GM12878 (cell line): ENCODE measurements around the gene BPIFB3. TPM values are rescaled to one million over a fixed set of nuclear protein-coding genes. Genes with fewer than 3 reads are reported as not detected.

Source experiments
- ATAC-seq: fragments of 200-7000 bp; cut with Tn5 transposase; 3 replicates; pipeline ENCODE4 v1.9.1; 2020; ENCODE audit warnings: mild to moderate bottlenecking, moderate library complexity
- BruUV-seq: library from RNA; stranded (reverse); fragments of 400-500 nt; replicated peaks from 2 replicates; lab custom pipeline; 2021; lab: Mats Ljungman, UMichigan
- CTCF ChIA-PET: fragments of 300-600 bp; sonication (Branson Sonifier 250); formaldehyde crosslinking; extraction: SDS; loops from one replicate; lab custom pipeline; 2021; ENCODE audit warnings: inconsistent platforms; lab: Yijun Ruan, JAX
- POLR2A ChIA-PET: fragments of 350-600 bp; formaldehyde crosslinking; extraction: SDS; loops from one replicate; lab custom pipeline; 2021; ENCODE audit warnings: inconsistent platforms; lab: Charles Lee
- RAD21 ChIA-PET: fragments of 300-600 bp; sonication (Branson Sonifier 250); formaldehyde crosslinking; loops from one replicate; lab custom pipeline; 2023; ENCODE audit warnings: antibody characterized with exemption; ENCODE audit not compliant: unreplicated experiment; lab: Charles Lee
- SMC1A ChIA-PET: fragments of 300-600 bp; sonication (Branson Sonifier 250); formaldehyde crosslinking; loops from one replicate; lab custom pipeline; 2023; ENCODE audit not compliant: unreplicated experiment, uncharacterized antibody; lab: Charles Lee
- DNase-seq: peaks from one replicate; pipeline ENCODE4 v3.0.0-alpha.2; 2011; ENCODE audit warnings: low read depth, low spot score
- FAIRE-seq: peaks from 3 replicates; lab custom pipeline; 2011; peaks lifted over from hg19 to GRCh38; lab: Jason Lieb, UNC
- H2AFZ ChIP-seq: 2 replicates; pipeline ENCODE4 v1.6.0; 2011; ENCODE audit warnings: low read depth, low read length, control low read depth; ENCODE audit not compliant: control insufficient read depth
- H3K27ac ChIP-seq: 2 replicates; pipeline ENCODE4 v1.5.1; 2011; ENCODE audit warnings: control low read depth; ENCODE audit not compliant: control insufficient read depth, insufficient read depth
- H3K27me3 ChIP-seq, 2 experiments: replicated peaks in 1 of 2; 2 replicates each; pipeline versions ENCODE4 v1.6.0 to v1.6.1; 2011; ENCODE audit warnings: low read length in 1 of 2; ENCODE audit not compliant: control insufficient read depth in 2 of 2, insufficient read depth in 2 of 2
- H3K36me3 ChIP-seq, 2 experiments: 2 replicates each; pipeline ENCODE4 v1.5.1; 2011; ENCODE audit warnings: low read length in 1 of 2; ENCODE audit not compliant: control insufficient read depth in 2 of 2, insufficient read depth in 2 of 2
- H3K4me1 ChIP-seq: 2 replicates; pipeline ENCODE4 v1.6.1; 2011; ENCODE audit warnings: mild to moderate bottlenecking, low read length, moderate library complexity, mixed read lengths; ENCODE audit not compliant: control insufficient read depth, insufficient read depth
- H3K4me2 ChIP-seq: 2 replicates; pipeline ENCODE4 v1.6.0; 2011; ENCODE audit warnings: control low read depth; ENCODE audit not compliant: control insufficient read depth, insufficient read depth
- H3K4me3 ChIP-seq: fragments of 200-600 bp; sonication (generic); 2 replicates; pipeline ENCODE4 v1.5.1; 2016
- H3K79me2 ChIP-seq: 2 replicates; pipeline ENCODE4 v1.6.0; 2011; ENCODE audit warnings: low read length; ENCODE audit not compliant: control insufficient read depth, insufficient read depth
- H3K9ac ChIP-seq: 2 replicates; pipeline ENCODE4 v1.8.0; 2011; ENCODE audit warnings: low read length, control low read depth, mixed read lengths; ENCODE audit not compliant: control insufficient read depth, insufficient read depth
- H3K9me3 ChIP-seq: replicated peaks from 3 replicates; pipeline ENCODE4 v1.5.1; 2011; ENCODE audit warnings: mild to moderate bottlenecking, low read length; ENCODE audit not compliant: control insufficient read depth, insufficient read depth
- H4K20me1 ChIP-seq: 2 replicates; pipeline ENCODE4 v1.6.0; 2011; ENCODE audit not compliant: control insufficient read depth, insufficient read depth
- CBX5 ChIP-seq: sonication (generic); IDR thresholded peaks from 2 replicates; pipeline ENCODE4 v1.6.1; 2016; ENCODE audit warnings: low read depth, moderate library complexity, mild to moderate bottlenecking, inconsistent platforms
- CHD4 ChIP-seq: fragments of 200-600 bp; sonication (generic); IDR thresholded peaks from 2 replicates; pipeline ENCODE4 v1.6.1; 2016; ENCODE audit warnings: mild to moderate bottlenecking
- FOS ChIP-seq: IDR thresholded peaks from 3 replicates; pipeline ENCODE4 v1.6.1; 2011; ENCODE audit warnings: borderline replicate concordance; ENCODE audit not compliant: insufficient read length; ENCODE audit errors: extremely low read depth
- FOXM1 ChIP-seq: IDR thresholded peaks from 2 replicates; pipeline ENCODE4 v1.6.1; 2012; ENCODE audit warnings: low read depth, mild to moderate bottlenecking, inconsistent platforms, low read length, moderate library complexity
- RB1 ChIP-seq: fragments of 450-650 bp; formaldehyde crosslinking; IDR thresholded peaks from 2 replicates; pipeline ENCODE4 v1.6.1; 2017; ENCODE audit warnings: mild to moderate bottlenecking, borderline replicate concordance
- RCOR1 ChIP-seq: conservative IDR thresholded peaks from 2 replicates; pipeline ENCODE4 v1.6.1; 2012; ENCODE audit warnings: low read depth, low read length, improper control_type of control experiment
- STAT1 ChIP-seq: fragments of 450-650 bp; conservative IDR thresholded peaks from 2 replicates; pipeline ENCODE4 v1.6.1; 2014; ENCODE audit warnings: antibody characterized with exemption, mild to moderate bottlenecking
- STAT3 ChIP-seq: IDR thresholded peaks from 2 replicates; pipeline ENCODE4 v1.6.1; 2011; ENCODE audit warnings: low read depth, low read length, improper control_type of control experiment
- SUPT20H ChIP-seq: IDR thresholded peaks from 2 replicates; pipeline ENCODE4 v1.6.1; 2011; ENCODE audit warnings: low read depth, mild to moderate bottlenecking, low read length, moderate library complexity, borderline replicate concordance; ENCODE audit not compliant: control insufficient read depth
- TCF3 ChIP-seq: IDR thresholded peaks from 2 replicates; pipeline ENCODE4 v1.6.1; 2012; ENCODE audit warnings: low read depth, mild to moderate bottlenecking, low read length, borderline replicate concordance; ENCODE audit not compliant: insufficient read depth
- ZNF274 ChIP-seq: IDR thresholded peaks from one replicate; pipeline ENCODE4 v1.8.0; 2011; ENCODE audit not compliant: insufficient read length, insufficient read depth
- ZNF384 ChIP-seq: IDR thresholded peaks from 2 replicates; pipeline ENCODE4 v1.6.1; 2012; ENCODE audit warnings: low read depth, mild to moderate bottlenecking, low read length, improper control_type of control experiment, borderline replicate concordance
- WGBS: methylation state at CpG from one replicate; pipeline ENCODE4 v1.1.6; 2016; ENCODE audit warnings: low lambda C conversion rate; ENCODE audit not compliant: insufficient replicate concordance, insufficient coverage; ENCODE audit errors: missing lambda C conversion rate; 5-methylcytosine and 5-hydroxymethylcytosine counted together
- in situ Hi-C: fragments of 300-500 bp; cut with MboI; formaldehyde crosslinking; loops from 9 replicates; pipeline ENCODE4 v1.14.3; 2018; ENCODE audit warnings: mixed read lengths
- intact Hi-C: fragments of 100-400 bp; cut with micrococcal nuclease; formaldehyde crosslinking; loops from one replicate; pipeline ENCODE4 v1.14.2; 2022; ENCODE audit not compliant: unreplicated experiment
- polyA plus RNA-seq, 11 experiments: library from polyadenylated mRNA; depleted of rRNA in 4 of 11; unstranded in 6 of 11; stranded (reverse) in 5 of 11; fragments of >200 nt; fragmentation: Nextera tagmentation in 4 of 11; fragmentation: Illumina TruSeq in 1 of 11; extraction: Ambion mirVana in 4 of 11; extraction: Trizol in 1 of 11; gene quantifications; 1 replicate in 1 of 11; 2 replicates in 10 of 11; pipeline versions ENCODE4 v1.2.1 to v1.2.3, GENCODE V29; 2011 to 2016; ENCODE audit warnings: inconsistent platforms in 2 of 11, missing spikeins in 2 of 11, low read depth in 1 of 11
- total RNA-seq, 4 experiments: library from RNA; depleted of rRNA in 3 of 4; stranded (reverse); fragments of >200 nt in 3 of 4; fragmentation: Illumina TruSeq in 1 of 4; extraction: Trizol in 1 of 4; gene quantifications; 2 replicates each; pipeline versions ENCODE4 v1.2.1 to v1.2.3, GENCODE V29; 2013 to 2021
- TF ChIP-seq, protein P1 (sequence below): IDR thresholded peaks from 2 replicates; pipeline ENCODE4 v1.6.1; 2012; ENCODE audit warnings: low read depth, low read length, improper control_type of control experiment
- TF ChIP-seq, protein P2 (sequence below): fragments of 450-650 bp; IDR thresholded peaks from 2 replicates; pipeline ENCODE4 v1.6.1; 2017; ENCODE audit warnings: mild to moderate bottlenecking, moderate library complexity
- TF ChIP-seq, protein P3 (sequence below): fragments of 150-350 bp; IDR thresholded peaks from 2 replicates; pipeline ENCODE4 v1.6.1; 2014; ENCODE audit warnings: mild to moderate bottlenecking, low read depth, low read length
- TF ChIP-seq, protein P4 (sequence below): fragments of 150-350 bp; IDR thresholded peaks from 2 replicates; pipeline ENCODE4 v1.6.1; 2016; ENCODE audit warnings: low read depth, low read length

The BPIFB3 gene
- total and polyA plus RNA-seq, 10 of the 15 experiments (the other 5 are each of a cell fraction or from before 2014, with no cell fraction given), result not detected

DNA sequence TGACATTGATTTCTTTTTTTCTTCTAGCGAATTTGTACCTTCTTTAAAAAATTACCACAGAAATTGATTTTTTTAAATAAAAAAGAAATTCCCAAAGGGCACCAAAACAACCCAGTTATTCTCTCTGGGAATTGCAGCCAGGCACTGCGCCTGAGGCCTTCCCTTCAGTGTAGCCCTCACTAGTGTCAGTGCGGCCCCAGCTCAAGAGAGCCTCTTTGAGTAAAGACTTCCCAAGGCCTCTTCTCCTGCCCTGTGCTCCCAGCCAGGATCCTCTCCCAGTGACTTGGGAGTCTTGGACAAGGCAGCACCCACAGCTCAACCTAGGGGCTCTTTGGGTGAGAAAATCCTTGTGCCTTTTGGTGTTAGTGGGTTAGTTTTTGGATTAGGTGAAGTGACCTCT is 67.2 kb downstream of the BPIFB3 start:
- ATAC-seq (no peak), DNase-seq (no peak), FAIRE-seq (no peak)
- H3K36me3 ChIP-seq, result no peaks in the 10 kb centered on the region
- no peak overlapping the region for H2AFZ ChIP-seq
- H3K79me2 ChIP-seq, result no peaks in the 10 kb centered on the region
- RAD21 ChIA-PET, result no interaction called here
- CTCF ChIA-PET, result interaction anchor here (1.1 kb wide), 1 partner anchor 15 kb away, joined by 3 read pairs; no protein-coding TSS in a partner anchor
- POLR2A ChIA-PET, result no interaction called here
- BruUV-seq, result no TSS peak
- WGBS, result 100% methylated on average over 3 of the region's 3 CpGs
- TF ChIP-seq, protein P1, sequence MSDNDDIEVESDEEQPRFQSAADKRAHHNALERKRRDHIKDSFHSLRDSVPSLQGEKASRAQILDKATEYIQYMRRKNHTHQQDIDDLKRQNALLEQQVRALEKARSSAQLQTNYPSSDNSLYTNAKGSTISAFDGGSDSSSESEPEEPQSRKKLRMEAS, result no peak
- TF ChIP-seq ZNF384, result no peak
- TF ChIP-seq CHD4, result no peak
- TF ChIP-seq RB1, result no peak
- TF ChIP-seq SUPT20H, result no peak
- TF ChIP-seq, protein P2, sequence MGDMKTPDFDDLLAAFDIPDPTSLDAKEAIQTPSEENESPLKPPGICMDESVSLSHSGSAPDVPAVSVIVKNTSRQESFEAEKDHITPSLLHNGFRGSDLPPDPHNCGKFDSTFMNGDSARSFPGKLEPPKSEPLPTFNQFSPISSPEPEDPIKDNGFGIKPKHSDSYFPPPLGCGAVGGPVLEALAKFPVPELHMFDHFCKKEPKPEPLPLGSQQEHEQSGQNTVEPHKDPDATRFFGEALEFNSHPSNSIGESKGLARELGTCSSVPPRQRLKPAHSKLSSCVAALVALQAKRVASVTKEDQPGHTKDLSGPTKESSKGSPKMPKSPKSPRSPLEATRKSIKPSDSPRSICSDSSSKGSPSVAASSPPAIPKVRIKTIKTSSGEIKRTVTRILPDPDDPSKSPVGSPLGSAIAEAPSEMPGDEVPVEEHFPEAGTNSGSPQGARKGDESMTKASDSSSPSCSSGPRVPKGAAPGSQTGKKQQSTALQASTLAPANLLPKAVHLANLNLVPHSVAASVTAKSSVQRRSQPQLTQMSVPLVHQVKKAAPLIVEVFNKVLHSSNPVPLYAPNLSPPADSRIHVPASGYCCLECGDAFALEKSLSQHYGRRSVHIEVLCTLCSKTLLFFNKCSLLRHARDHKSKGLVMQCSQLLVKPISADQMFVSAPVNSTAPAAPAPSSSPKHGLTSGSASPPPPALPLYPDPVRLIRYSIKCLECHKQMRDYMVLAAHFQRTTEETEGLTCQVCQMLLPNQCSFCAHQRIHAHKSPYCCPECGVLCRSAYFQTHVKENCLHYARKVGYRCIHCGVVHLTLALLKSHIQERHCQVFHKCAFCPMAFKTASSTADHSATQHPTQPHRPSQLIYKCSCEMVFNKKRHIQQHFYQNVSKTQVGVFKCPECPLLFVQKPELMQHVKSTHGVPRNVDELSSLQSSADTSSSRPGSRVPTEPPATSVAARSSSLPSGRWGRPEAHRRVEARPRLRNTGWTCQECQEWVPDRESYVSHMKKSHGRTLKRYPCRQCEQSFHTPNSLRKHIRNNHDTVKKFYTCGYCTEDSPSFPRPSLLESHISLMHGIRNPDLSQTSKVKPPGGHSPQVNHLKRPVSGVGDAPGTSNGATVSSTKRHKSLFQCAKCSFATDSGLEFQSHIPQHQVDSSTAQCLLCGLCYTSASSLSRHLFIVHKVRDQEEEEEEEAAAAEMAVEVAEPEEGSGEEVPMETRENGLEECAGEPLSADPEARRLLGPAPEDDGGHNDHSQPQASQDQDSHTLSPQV, result no peak
- no peak for TF ChIP-seq CBX5
- no peak for TF ChIP-seq STAT3
- TF ChIP-seq, protein P3, sequence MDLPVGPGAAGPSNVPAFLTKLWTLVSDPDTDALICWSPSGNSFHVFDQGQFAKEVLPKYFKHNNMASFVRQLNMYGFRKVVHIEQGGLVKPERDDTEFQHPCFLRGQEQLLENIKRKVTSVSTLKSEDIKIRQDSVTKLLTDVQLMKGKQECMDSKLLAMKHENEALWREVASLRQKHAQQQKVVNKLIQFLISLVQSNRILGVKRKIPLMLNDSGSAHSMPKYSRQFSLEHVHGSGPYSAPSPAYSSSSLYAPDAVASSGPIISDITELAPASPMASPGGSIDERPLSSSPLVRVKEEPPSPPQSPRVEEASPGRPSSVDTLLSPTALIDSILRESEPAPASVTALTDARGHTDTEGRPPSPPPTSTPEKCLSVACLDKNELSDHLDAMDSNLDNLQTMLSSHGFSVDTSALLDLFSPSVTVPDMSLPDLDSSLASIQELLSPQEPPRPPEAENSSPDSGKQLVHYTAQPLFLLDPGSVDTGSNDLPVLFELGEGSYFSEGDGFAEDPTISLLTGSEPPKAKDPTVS, result no peak
- TF ChIP-seq ZNF274, result no peak
- no peak for TF ChIP-seq STAT1
- TF ChIP-seq TCF3, result no peak
- TF ChIP-seq, protein P4, sequence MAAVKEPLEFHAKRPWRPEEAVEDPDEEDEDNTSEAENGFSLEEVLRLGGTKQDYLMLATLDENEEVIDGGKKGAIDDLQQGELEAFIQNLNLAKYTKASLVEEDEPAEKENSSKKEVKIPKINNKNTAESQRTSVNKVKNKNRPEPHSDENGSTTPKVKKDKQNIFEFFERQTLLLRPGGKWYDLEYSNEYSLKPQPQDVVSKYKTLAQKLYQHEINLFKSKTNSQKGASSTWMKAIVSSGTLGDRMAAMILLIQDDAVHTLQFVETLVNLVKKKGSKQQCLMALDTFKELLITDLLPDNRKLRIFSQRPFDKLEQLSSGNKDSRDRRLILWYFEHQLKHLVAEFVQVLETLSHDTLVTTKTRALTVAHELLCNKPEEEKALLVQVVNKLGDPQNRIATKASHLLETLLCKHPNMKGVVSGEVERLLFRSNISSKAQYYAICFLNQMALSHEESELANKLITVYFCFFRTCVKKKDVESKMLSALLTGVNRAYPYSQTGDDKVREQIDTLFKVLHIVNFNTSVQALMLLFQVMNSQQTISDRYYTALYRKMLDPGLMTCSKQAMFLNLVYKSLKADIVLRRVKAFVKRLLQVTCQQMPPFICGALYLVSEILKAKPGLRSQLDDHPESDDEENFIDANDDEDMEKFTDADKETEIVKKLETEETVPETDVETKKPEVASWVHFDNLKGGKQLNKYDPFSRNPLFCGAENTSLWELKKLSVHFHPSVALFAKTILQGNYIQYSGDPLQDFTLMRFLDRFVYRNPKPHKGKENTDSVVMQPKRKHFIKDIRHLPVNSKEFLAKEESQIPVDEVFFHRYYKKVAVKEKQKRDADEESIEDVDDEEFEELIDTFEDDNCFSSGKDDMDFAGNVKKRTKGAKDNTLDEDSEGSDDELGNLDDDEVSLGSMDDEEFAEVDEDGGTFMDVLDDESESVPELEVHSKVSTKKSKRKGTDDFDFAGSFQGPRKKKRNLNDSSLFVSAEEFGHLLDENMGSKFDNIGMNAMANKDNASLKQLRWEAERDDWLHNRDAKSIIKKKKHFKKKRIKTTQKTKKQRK, result no peak
- TF ChIP-seq FOS, result no peak
- TF ChIP-seq FOXM1, result no peak
- TF ChIP-seq RCOR1, result no peak
- no peak overlapping the region for H3K4me2 ChIP-seq
- no peaks in the 10 kb centered on the region for H4K20me1 ChIP-seq
- no peaks in the 10 kb centered on the region for H3K27me3 ChIP-seq
- intact Hi-C loops (no loop called here), in situ Hi-C loops (no loop called here)
- peaks cover 17% of the 10 kb centered on the region for H3K4me1 ChIP-seq
- H3K4me3 ChIP-seq, result no peak overlapping the region
- H3K9me3 ChIP-seq, result peaks cover 4% of the 10 kb centered on the region; the same call in 2 of the 3 replicates
- H3K27ac ChIP-seq, result no peak overlapping the region
- no peak overlapping the region for H3K9ac ChIP-seq
- SMC1A ChIA-PET, result no interaction called here
